ENCODE results near the gene DPP10.

DNA sequence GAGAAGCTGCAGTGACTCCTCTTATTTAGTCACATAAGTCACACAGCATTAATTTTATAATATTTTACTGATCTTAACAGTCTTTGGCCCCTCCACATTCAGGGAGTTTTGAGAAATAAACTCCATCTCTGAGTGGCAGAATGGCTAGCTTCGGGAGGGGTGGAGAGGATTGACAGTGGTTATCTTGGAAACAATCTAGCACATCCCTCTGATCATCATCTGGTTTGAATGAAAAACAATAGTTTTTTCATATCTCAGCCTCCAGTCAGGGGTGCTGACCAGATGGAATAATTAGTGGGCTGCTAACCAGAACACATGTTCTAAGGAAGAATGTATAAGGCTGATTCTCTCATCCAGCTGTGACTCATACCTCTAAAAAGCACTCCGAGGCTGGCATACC is 477.5 kb downstream of the DPP10 start:
- no peak for TF ChIP-seq POLR2AphosphoS5 (IDR thresholded peaks at IDR 0.05; ENCODE audit: low read depth, low read length)
- TF ChIP-seq POLR2A (IDR thresholded peaks at IDR 0.05; ENCODE audit: low read depth, low read length): no peak
